Measurements from ENCODE around the gene ZC3H12C. TPM values are rescaled to one million over a fixed set of nuclear protein-coding genes. Genes with fewer than 3 reads are reported as not detected.

The ZC3H12C gene
- total RNA-seq, result 10 to 100 TPM; 10.2 to 19.8 (median 13.2) TPM

DNA sequence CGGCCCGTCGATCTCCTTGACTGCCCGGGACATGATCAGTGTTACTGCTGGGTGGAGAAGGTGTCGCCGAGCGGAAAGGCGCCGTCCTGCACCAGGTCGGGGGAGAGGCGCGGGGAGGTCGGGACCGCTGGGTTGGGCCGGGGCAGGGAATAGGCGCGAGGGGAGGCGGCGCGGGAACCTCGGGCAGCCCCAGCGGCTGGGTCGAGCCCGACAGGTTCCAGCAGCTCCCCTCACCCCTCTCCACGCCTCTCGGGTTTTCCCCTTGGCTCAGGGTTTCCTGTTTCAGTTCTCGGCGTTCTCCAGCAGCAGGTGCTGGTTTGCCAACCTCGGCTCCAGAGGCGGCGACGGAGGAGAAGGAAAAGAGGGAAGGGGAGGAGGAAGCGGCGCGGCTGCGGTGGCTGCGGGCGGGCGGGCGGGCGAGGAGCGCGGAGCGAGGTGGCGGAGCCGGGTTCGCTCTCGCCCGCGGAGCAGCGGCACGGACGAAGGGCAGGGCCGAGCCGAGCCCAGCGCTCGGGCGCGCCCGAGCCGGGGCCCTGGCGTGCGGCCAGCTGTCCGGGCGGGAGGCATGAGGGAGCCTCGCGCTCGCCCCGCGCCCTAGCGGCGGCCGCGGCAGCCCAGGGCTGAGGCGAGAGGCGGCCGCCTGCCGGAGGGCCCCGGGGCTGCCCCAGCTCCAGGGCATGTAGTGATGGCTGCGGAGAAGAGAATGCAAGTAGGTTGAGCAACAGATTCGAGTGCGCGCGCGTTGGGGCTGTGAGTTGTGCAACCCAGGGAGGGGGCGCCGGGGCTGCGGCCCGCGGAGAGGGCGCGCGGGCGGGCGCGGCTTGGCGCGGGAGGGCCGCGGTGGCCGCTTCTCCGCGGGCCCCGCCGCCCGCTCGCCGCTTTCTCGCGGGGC is at the start of gene ZC3H12C:
ZC3H12C (plus strand) TSS at position 878 of the 892 bp plus-strand sequence. CDS start 20 bp downstream, outside the sequence.
- TF ChIP-seq CTCF (IDR thresholded peaks at IDR 0.05), result peak in 1 of 3 donors; percentile 68
- no peak for TF ChIP-seq POLR2A (IDR thresholded peaks at IDR 0.05)
- TF ChIP-seq POLR2AphosphoS5 (IDR thresholded peaks at IDR 0.05), result peak; percentile 19 to 68 (median 63)
- Histone ChIP-seq H3K9me3 (no peaks in the 10 kb centered on the region), H3K4me3 (peak within 1 kb of the TSS; percentile 69 to 81 (median 77)), H3K36me3 (no peaks in the 10 kb centered on the region), H3K27ac (peak within 1 kb of the TSS; percentile 91 to 99), H3K4me1 (no peaks in the 10 kb centered on the region), H3K27me3 (no peaks in the 10 kb centered on the region)
- DNase-seq (ENCODE audit: low spot score in 2 of 2), result peak; percentile 75 to 76
- intact Hi-C loops (cut with DNase I; ENCODE audit: low total_unique reads), result no loop called here

- H3K4me1 ChIP-seq, result no peaks in the 10 kb centered on the region
- intact Hi-C loops (cut with DNase I; ENCODE audit: low total_unique reads), result no loop called here
- TF ChIP-seq POLR2A (IDR thresholded peaks at IDR 0.05) (no peak), POLR2AphosphoS5 (IDR thresholded peaks at IDR 0.05) (no peak), CTCF (IDR thresholded peaks at IDR 0.05) (no peak)
- H3K4me3 ChIP-seq, result no peak overlapping the region
- no peak overlapping the region for H3K27ac ChIP-seq
- DNase-seq (ENCODE audit: low spot score in 2 of 2), result no peak
- no peaks in the 10 kb centered on the region for H3K9me3 ChIP-seq
- H3K27me3 ChIP-seq, result no peaks in the 10 kb centered on the region
- H3K36me3 ChIP-seq, result no peaks in the 10 kb centered on the region
Measured at GRCh38 chr11:110044226-110044968, 48.8 kb upstream of the ZC3H12C start.

GRCh38 chr11:110046775-110047380 is 46.3 kb upstream of the ZC3H12C start:
- Histone ChIP-seq H3K36me3 (no peaks in the 10 kb centered on the region), H3K27ac (no peak overlapping the region), H3K9me3 (peaks cover 0 to 4% of the 10 kb centered on the region in 2 donors), H3K4me1 (no peaks in the 10 kb centered on the region), H3K27me3 (no peaks in the 10 kb centered on the region), H3K4me3 (no peak overlapping the region)
- TF ChIP-seq POLR2A (IDR thresholded peaks at IDR 0.05), result no peak
- no peak for TF ChIP-seq CTCF (IDR thresholded peaks at IDR 0.05)
- no peak for TF ChIP-seq POLR2AphosphoS5 (IDR thresholded peaks at IDR 0.05)
- intact Hi-C loops (cut with DNase I; ENCODE audit: low total_unique reads), result no loop called here
- DNase-seq (ENCODE audit: low spot score in 2 of 2), result no peak

DNA sequence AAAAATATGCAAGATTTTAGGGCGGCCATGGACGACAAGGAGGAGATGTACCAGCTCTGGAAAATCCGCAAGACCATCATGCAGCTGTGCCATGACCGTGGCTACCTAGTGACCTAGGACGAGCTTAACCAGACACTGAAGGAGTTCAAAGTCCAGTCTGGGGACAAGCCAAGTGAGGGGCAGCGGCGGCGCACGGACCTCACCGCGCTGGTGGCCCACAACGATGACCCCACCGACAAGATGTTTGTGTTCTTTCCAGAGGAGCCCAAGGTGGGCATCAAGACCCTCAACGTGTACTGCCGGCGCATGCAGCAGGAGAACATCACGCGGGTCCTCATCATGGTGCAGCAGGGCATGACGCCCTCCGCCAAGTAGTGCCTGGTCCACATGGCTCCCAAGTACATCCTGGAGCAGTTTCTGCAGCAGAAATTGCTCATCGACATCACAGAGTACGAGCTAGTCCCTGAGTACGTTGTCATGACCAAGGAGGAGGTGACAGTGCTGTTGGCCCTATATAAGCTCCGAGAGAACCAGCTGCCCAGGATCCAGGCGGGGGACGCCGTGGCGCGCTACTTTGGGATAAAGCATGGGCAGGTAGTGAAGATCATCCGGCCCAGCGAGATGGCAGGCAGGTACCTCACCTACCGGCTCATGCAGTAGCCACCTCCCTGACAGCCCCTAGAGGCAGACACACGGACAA is 43.5 kb upstream of the ZC3H12C start:
- Histone ChIP-seq H3K27ac (no peak overlapping the region), H3K27me3 (no peaks in the 10 kb centered on the region), H3K36me3 (no peaks in the 10 kb centered on the region), H3K4me3 (no peak overlapping the region), H3K9me3 (peaks cover 0 to 19% of the 10 kb centered on the region in 2 donors), H3K4me1 (no peaks in the 10 kb centered on the region)
- TF ChIP-seq CTCF (IDR thresholded peaks at IDR 0.05) (no peak), POLR2A (IDR thresholded peaks at IDR 0.05) (no peak), POLR2AphosphoS5 (IDR thresholded peaks at IDR 0.05) (no peak)
- intact Hi-C loops (cut with DNase I; ENCODE audit: low total_unique reads), result no loop called here
- DNase-seq (ENCODE audit: low spot score in 2 of 2), result no peak
